ENCODE results near the gene KDM4C. TPM values are rescaled to one million over a fixed set of nuclear protein-coding genes. Genes with fewer than 3 reads are reported as not detected.

Gene KDM4C
- total RNA-seq, 4 donors from 2014 or later: 52.1 to 83.6 (median 65.5) TPM

DNA sequence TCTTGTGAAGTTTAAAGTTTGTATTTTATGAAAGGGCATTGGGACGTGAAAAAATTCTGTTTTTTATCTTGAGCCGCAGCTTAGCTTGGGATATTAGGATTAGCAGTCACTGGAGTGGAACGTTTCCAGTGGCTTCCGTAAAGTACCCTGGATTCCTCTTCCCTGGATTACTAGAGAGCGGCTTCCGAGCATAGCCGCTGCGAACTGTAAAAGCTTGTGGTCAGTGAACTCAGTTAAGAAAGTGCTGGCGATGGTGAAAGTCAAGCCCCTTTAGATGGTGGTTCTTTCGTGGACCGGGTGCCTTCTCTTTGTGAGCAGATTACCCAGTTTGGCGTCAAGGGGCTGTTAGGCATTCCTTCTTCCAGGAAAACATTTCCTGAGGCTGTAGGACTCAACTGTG, 168.1 kb downstream of the KDM4C start:
- WGBS, 2 donors: 53 to 70% methylated on average over 12 of the region's 12 CpGs
- Histone ChIP-seq H3K27me3 (no peaks in the 10 kb centered on the region), H3K27ac (no peak overlapping the region), H3K4me3 (replicated peaks in 1 of 3) (no peak overlapping the region), H3K4me1 (peaks cover 0 to 3% of the 10 kb centered on the region in 2 donors), H3K9me3 (no peaks in the 10 kb centered on the region), H3K36me3 (no peaks in the 10 kb centered on the region)
- intact Hi-C loops (cut with DNase I): no loop called here
- TF ChIP-seq POLR2A (IDR thresholded peaks at IDR 0.05): no peak
- TF ChIP-seq, protein P1, sequence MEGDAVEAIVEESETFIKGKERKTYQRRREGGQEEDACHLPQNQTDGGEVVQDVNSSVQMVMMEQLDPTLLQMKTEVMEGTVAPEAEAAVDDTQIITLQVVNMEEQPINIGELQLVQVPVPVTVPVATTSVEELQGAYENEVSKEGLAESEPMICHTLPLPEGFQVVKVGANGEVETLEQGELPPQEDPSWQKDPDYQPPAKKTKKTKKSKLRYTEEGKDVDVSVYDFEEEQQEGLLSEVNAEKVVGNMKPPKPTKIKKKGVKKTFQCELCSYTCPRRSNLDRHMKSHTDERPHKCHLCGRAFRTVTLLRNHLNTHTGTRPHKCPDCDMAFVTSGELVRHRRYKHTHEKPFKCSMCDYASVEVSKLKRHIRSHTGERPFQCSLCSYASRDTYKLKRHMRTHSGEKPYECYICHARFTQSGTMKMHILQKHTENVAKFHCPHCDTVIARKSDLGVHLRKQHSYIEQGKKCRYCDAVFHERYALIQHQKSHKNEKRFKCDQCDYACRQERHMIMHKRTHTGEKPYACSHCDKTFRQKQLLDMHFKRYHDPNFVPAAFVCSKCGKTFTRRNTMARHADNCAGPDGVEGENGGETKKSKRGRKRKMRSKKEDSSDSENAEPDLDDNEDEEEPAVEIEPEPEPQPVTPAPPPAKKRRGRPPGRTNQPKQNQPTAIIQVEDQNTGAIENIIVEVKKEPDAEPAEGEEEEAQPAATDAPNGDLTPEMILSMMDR (IDR thresholded peaks at IDR 0.05): no peak
- DNase-seq: peak; percentile 27 to 34

DNA sequence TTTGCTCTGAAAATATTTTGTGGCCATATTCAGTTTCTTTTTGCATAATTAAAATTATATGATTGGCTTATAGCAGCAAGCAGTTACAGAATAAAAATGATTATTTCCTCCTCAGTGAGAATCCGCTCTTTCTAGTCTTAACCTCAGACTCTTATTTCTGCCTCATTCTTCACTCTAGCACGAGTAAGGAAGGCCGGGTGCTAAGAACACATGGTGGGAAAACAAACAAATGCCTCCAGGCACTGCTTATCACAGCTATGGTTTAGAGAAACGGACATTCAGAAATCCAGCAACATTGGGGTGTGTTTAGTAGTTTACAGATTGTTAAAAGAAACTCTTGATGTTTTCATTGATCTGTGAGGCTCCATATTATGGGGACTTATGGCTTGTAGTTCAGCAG, 168.7 kb downstream of the KDM4C start:
- Histone ChIP-seq H3K27ac (no peak overlapping the region), H3K9me3 (no peaks in the 10 kb centered on the region), H3K4me1 (peaks cover 0 to 3% of the 10 kb centered on the region in 2 donors), H3K4me3 (replicated peaks in 1 of 3) (no peak overlapping the region), H3K36me3 (no peaks in the 10 kb centered on the region), H3K27me3 (no peaks in the 10 kb centered on the region)
- peak in 1 of 2 donors; percentile 19 for DNase-seq
- WGBS, 2 donors: 52 to 57% methylated on average over 4 of the region's 4 CpGs
- intact Hi-C loops (cut with DNase I): no loop called here
- TF ChIP-seq, protein P1 (IDR thresholded peaks at IDR 0.05): no peak
- no peak for TF ChIP-seq POLR2A (IDR thresholded peaks at IDR 0.05)

DNA sequence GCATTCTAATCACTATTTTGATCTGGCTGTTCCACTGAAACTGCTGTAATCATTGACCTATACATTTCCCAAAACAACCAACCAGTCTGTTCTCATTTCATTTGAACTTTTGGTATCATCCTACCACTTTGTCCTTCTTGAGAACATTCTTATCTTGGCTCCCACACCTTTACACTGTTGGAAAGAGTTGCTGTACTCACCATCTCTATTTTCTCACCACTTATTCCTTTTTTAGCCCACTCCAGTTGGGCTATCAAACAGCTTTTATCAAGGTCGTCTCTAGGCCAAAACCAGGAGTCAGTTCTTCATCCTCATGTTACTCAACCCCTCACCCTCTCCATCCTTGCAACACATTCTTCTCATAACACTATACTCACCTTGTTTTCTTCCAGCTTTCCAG, 170.1 kb downstream of the KDM4C start:
- TF ChIP-seq POLR2A (IDR thresholded peaks at IDR 0.05): no peak
- TF ChIP-seq, protein P1 (IDR thresholded peaks at IDR 0.05): no peak
- no peak for DNase-seq
- Histone ChIP-seq H3K27me3 (no peaks in the 10 kb centered on the region), H3K27ac (no peak overlapping the region), H3K9me3 (no peaks in the 10 kb centered on the region), H3K36me3 (no peaks in the 10 kb centered on the region), H3K4me1 (peaks cover 0 to 3% of the 10 kb centered on the region in 2 donors), H3K4me3 (replicated peaks in 1 of 3) (no peak overlapping the region)
- 84 to 88% methylated on average over 1 of the region's 1 CpG for WGBS, 2 donors
- intact Hi-C loops (cut with DNase I): no loop called here

DNA sequence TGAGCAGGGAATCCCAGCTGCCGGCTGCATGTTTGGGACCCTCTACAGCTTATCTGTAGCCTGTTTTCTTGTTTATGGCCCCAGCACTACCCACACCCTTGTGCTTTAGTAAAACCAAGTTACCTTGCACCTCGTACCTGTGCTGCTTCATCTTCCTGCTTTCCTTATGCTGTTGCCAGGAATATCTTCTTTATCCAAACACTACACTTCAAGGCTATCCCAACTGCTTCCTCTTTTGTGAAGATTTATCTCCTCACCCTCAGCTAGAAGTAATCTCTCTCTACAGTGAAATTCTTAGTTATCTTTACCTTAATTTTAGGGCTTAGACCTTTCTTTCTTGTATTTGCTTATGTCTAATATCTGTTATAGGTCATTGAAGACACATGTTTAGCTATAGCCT, 171.1 kb downstream of the KDM4C start:
- Histone ChIP-seq H3K4me3 (replicated peaks in 1 of 3) (no peak overlapping the region), H3K4me1 (peaks cover 0 to 3% of the 10 kb centered on the region in 2 donors), H3K9me3 (no peaks in the 10 kb centered on the region), H3K27me3 (no peaks in the 10 kb centered on the region), H3K36me3 (no peaks in the 10 kb centered on the region), H3K27ac (no peak overlapping the region)
- intact Hi-C loops (cut with DNase I): no loop called here
- no peak for TF ChIP-seq POLR2A (IDR thresholded peaks at IDR 0.05)
- TF ChIP-seq, protein P1 (IDR thresholded peaks at IDR 0.05): no peak
- no peak for DNase-seq
- 84 to 89% methylated on average over 2 of the region's 2 CpGs for WGBS, 2 donors

DNA sequence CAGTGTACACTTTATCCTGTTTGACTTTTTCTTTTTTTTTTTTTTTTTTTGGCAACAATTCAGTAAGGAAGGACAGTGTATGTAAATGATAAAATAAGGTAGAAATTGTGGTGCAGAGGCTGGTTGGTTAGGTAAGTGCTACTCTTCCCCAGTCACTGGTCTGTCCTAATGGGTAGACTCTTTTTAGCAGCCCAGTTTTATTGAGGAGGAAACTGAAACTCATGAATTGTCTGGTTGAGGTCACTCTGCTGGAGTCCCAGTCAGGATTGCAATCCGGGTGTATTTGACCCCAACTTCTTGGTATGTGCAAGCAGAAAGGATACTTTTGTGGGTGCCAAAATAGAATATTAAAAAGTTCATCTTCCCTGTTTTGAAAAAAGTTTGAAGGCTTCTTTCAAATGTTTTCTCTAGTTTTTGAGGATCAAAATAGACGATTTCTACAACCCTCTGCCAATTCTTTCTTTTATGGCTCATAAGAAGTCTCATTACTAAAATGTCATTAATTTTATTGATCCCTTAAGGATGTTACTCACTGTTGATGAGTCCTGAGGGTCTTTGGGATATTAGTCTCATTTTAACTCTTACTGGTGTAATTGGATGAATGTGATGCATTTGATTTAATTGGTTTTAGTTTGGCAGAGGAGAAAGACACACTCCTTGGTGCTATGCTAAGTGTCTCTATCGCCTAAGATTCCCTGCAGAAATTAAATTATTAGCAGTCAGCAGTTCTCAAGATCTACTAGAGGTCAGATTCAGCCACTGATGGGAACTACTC, 171.9 kb downstream of the KDM4C start:
- DNase-seq: no peak
- peaks cover 0 to 3% of the 10 kb centered on the region in 2 donors for H3K4me1 ChIP-seq
- no peak overlapping the region for H3K4me3 ChIP-seq (replicated peaks in 1 of 3)
- intact Hi-C loops (cut with DNase I): no loop called here
- no peak overlapping the region for H3K27ac ChIP-seq
- TF ChIP-seq, protein P1 (IDR thresholded peaks at IDR 0.05): no peak
- no peak for TF ChIP-seq POLR2A (IDR thresholded peaks at IDR 0.05)
- 64 to 79% methylated on average over 3 of the region's 3 CpGs for whole genome bisulfite sequencing, 2 donors
- no peaks in the 10 kb centered on the region for H3K36me3 ChIP-seq
- no peaks in the 10 kb centered on the region for H3K27me3 ChIP-seq
- H3K9me3 ChIP-seq: no peaks in the 10 kb centered on the region

Data from thyroid gland (tissue), 4 donors.